Fibroblast of pulmonary artery (primary cell): Measurements from ENCODE around the gene NCMAP.

Experiments used
- DNase-seq: peaks from one replicate; pipeline ENCODE4 v3.0.0-alpha.2; 2010; ENCODE audit warnings: low read depth
- H3K4me3 ChIP-seq: replicated peaks from 2 replicates; pipeline ENCODE4 v1.5.1; 2011; ENCODE audit warnings: low read depth, mild to moderate bottlenecking, control low read depth, low read length, moderate library complexity
- TF ChIP-seq, protein P1 (sequence below): IDR thresholded peaks from 2 replicates; pipeline ENCODE4 v1.5.1; 2011; ENCODE audit warnings: mild to moderate bottlenecking, control low read depth, low read length, inconsistent platforms; ENCODE audit errors: missing control alignments

The NCMAP gene

DNA sequence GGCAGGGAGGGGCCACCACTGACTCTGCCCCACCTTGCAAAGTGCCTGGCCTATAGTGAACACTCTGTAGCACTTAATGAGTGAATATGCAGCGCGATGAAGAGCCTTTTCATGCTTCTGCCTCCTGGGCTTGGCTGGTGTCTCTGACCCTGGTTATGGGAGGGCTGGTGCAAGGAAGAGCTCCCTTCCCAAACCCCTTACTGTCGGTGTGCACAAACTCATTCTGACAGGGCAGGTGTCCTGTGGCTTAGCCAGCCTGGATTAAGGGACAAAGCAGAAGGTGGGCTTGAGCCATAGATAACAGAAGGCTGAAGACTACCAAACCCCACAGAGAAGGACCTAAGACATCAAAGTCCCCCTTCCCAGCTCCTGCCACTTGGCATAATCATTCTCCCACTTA, 2.0 kb upstream of the NCMAP start:
- TF ChIP-seq, protein P1, sequence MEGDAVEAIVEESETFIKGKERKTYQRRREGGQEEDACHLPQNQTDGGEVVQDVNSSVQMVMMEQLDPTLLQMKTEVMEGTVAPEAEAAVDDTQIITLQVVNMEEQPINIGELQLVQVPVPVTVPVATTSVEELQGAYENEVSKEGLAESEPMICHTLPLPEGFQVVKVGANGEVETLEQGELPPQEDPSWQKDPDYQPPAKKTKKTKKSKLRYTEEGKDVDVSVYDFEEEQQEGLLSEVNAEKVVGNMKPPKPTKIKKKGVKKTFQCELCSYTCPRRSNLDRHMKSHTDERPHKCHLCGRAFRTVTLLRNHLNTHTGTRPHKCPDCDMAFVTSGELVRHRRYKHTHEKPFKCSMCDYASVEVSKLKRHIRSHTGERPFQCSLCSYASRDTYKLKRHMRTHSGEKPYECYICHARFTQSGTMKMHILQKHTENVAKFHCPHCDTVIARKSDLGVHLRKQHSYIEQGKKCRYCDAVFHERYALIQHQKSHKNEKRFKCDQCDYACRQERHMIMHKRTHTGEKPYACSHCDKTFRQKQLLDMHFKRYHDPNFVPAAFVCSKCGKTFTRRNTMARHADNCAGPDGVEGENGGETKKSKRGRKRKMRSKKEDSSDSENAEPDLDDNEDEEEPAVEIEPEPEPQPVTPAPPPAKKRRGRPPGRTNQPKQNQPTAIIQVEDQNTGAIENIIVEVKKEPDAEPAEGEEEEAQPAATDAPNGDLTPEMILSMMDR = no peak
- DNase-seq = no peak
- H3K4me3 ChIP-seq = no peak overlapping the region

DNA sequence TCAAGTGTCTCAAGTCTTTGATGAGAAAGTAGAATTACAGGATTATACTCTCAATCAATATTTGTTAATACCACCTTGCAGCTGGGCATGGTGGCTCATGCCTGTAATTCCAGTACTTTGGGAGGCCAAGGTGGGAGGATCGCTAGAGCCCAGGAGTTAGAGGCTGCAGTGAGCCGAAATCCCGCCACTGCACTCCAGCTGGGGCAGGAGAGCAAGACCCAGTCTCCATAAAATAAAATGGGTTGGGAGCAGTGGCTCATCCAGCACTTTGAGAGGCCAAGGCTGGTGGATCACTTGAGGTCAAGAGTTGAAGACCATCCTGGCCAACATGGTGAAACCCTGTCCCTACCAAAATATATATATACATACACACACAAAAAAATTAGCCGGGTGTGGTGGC, 1.2 kb upstream of the NCMAP start:
- no peak overlapping the region for H3K4me3 ChIP-seq
- TF ChIP-seq, protein P1 = no peak
- DNase-seq = no peak

DNA sequence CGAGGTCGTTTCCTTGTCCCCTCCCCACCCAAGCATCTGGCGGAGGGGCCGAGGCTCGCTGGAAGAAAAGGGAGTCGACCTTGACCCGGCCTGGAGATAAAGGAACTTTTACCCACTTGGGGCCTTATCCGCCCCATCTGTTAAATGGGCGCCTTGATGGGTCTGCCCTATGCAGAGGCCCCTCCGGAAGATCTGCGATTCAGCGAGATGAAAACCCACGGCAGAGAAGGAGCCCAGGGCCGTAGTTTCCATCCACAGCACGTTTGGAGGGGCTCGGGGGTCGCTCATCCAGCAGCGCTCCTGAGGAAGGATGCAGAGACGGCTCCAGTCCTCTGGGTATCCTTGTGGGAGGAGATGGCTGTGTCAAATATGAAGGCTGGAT, 518 bp downstream of the NCMAP start:
- H3K4me3 ChIP-seq = no peak overlapping the region
- no peak for DNase-seq
- TF ChIP-seq, protein P1 = no peak

DNA sequence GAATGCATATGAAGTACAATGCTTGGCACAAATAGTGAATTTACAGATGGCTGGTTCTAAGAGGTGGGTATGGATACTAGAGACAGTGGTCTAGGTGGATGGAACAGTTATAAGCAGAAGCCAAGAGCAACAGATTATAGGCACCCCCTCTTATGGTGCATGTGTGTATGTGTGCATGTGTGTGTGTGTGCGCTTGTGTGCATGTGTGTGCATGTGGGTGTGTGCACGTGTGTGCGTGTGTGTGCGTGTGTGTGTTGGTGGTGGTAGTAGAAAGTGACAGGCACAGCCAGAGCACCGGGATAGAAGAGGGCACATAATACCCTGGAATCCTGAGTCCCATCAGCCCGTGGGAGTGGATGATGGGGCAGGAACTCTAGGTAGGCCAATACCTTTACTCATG, 1.3 kb downstream of the NCMAP start:
- no peak overlapping the region for H3K4me3 ChIP-seq
- TF ChIP-seq, protein P1 = no peak
- DNase-seq = no peak

DNA sequence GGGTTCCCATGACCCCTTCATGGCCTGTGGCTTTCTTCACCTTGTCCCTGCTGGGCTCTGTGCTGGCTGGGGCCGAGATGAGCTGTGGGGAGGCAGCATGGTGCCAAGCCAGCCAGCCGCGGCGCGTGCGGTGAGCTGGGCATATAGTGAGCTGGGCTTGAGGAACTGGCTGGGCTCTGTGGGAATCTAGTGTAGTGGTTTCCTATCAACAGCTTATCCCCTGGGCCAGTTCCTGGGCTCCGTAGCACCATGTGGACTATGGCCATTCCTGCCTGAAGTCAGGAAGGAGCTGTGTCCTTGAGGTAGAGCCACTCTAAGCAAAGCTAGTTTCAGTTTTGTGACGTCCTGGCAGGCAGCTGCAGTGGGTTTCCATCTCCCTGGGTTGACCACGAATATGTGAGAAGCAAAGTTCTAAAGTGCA, 1.8 kb downstream of the NCMAP start:
- DNase-seq = no peak
- TF ChIP-seq, protein P1 = no peak
- no peak overlapping the region for H3K4me3 ChIP-seq

DNA sequence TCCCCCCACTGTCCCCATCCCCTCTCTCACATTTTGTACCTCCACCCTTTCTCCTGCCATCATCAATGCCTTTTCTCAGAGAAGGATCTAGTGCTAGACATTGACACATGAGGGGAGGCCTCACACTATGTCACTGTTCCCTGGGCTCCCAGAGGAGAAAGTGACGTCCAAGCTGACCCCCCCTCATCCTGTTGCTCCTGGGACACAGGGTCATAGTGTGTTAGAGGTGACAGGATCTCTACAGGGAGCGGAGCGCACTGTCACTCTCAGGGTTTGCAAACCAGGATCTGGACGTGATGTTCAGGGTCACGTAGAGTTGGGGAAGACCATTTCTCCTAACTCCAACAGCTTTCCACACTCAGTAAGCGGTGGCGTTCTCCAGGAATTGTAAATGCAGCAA, 2.6 kb downstream of the NCMAP start:
- TF ChIP-seq, protein P1 = no peak
- no peak overlapping the region for H3K4me3 ChIP-seq
- no peak for DNase-seq

DNA sequence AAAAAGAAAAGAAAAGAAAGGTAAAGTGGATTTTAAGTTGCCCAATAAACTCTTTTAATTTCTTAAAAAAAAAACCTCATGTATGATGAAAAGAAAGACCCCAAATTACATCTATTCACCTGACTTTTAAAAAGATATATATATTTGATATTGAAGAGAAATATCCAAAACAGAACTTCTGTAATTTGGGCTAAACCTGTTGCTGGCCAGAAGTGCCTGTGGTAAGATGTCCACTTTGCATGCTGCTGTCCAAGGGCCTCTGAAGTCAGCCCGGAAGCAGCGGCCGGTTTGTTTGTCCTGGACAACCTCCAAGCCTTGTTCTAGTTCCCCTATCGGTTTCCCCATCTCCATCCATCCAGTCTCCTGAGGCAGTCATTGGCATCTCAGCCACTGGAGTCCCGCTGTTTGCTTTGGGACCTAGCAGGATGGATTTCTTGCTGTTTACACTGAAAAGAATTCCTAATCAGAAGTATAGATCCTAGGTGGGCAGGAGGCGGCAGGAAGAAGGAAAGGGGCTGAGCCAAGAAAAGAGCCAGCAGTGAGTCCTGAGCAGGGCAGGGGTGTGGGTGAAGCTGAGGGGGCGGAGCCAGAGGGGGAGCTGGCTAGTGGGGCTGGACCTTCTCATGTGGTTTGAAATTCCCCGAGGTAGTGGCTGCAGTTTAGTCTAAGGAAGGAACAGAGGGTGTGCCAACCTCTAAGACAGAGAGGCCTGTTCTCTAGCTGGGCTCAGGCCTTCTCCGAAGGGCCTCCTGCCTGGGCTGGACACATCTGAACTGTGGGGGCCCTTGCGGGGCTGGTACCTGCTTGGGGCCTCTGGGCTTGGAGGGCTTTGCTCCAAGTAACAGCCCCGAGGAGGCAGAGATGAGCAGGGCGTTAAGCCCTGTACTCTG, 3.3 kb downstream of the NCMAP start:
- TF ChIP-seq, protein P1 = no peak
- no peak overlapping the region for H3K4me3 ChIP-seq
- DNase-seq = peak; percentile 59
